GM10266 (cell line): ENCODE results near the gene LSR.
A peak's percentile ranks its signal among the peaks of the same experiment; 100 is the strongest.

Experiments used
- DNase-seq: peaks from one replicate; pipeline ENCODE4 v3.0.0; 2012; ENCODE audit errors: extremely low spot score
- CTCF ChIP-seq: IDR thresholded peaks from 2 replicates; pipeline ENCODE4 v1.5.1; 2012; ENCODE audit warnings: mild to moderate bottlenecking, low read depth; ENCODE audit not compliant: control insufficient read depth, insufficient read depth; ENCODE audit errors: missing control alignments

Gene LSR

GRCh38 chr19:35267353-35267817, 18.6 kb downstream of the LSR start:
- DNase-seq: peak; percentile 58

GRCh38 chr19:35267818-35268535, 19.2 kb downstream of the LSR start:
- peak; percentile 99 for DNase-seq
- no peak for TF ChIP-seq CTCF

More at GRCh38 chr19:35267353-35267817, 18.6 kb downstream of the LSR start:
- no peak for TF ChIP-seq CTCF

GRCh38 chr19:35268536-35269437, 20.0 kb downstream of the LSR start, which contains the start of gene USF2:
TSS of gene USF2 (plus strand) at chr19:35268962. CDS start at chr19:35269102, 140 bp downstream.
- DNase-seq: peak; percentile 92
- TF ChIP-seq CTCF: no peak

- DNase-seq: peak; percentile 94
- TF ChIP-seq CTCF: peak; percentile 72
These were observed 20.8 kb downstream of the LSR start for GRCh38 chr19:35269438-35270117.

GRCh38 chr19:35270381-35270811, 21.6 kb downstream of the LSR start:
- DNase-seq: no peak
- TF ChIP-seq CTCF: no peak

- TF ChIP-seq CTCF: no peak
- no peak for DNase-seq
These were observed 22.7 kb downstream of the LSR start for GRCh38 chr19:35271546-35271945.
